HG03565 (cell line): ENCODE measurements around the gene PISD.
A peak's percentile ranks its signal among the peaks of the same experiment; 100 is the strongest.

Source experiments
- ATAC-seq: cut with Tn5 transposase; IDR thresholded peaks from one replicate; pipeline ENCODE4 v1.9.1; 2021; ENCODE audit warnings: mild to moderate bottlenecking, moderate library complexity; ENCODE audit not compliant: unreplicated experiment

The PISD gene

GRCh38 chr22:31652911-31653684 lies 8.9 kb downstream of the PISD start:
- ATAC-seq, result no peak

- no peak for ATAC-seq
Observed at GRCh38 chr22:31652088-31652487, 9.9 kb downstream of the PISD start.

DNA sequence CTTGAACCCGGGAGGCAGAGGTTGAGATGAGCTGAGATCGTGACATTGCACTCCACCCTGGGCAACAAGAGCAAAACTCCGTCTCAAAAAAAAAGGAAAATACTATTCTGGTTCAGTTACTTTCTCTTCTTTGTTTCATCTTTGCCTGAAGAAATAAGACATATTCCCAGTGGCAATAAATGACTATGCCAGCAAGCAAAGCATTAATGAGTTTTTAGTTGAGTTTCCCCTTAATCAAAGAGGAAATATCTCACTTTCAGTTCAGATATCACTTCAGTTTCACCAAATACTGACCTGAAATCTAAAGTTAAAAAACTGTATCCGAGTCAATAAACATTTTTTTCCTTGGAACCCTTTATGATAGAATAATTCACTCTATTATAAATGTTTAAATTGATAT lies 10.4 kb downstream of the PISD start:
- no peak for ATAC-seq

- ATAC-seq, result no peak
Observed at GRCh38 chr22:31650391-31650790, 11.6 kb downstream of the PISD start.

GRCh38 chr22:31647523-31648320 lies 14.3 kb downstream of the PISD start:
- no peak for ATAC-seq

DNA sequence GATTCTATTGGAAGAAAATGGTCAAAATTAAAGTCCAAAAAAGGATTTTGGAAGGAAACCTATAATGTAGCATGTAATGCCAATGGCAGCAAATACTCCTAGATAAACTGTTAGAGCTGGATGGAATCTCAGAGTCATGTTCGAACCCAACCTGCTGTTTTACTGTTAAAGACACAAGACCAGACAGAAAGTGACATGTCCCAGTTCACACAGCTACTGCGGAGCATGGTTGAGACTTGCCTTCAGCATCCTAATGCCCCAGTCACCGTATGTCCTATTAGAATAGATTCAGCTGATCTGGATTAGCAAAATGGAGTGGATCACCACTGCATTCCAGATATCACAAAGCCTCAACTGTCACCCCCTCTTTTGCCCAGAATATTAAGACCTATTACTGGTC lies 14.9 kb downstream of the PISD start:
- no peak for ATAC-seq

DNA sequence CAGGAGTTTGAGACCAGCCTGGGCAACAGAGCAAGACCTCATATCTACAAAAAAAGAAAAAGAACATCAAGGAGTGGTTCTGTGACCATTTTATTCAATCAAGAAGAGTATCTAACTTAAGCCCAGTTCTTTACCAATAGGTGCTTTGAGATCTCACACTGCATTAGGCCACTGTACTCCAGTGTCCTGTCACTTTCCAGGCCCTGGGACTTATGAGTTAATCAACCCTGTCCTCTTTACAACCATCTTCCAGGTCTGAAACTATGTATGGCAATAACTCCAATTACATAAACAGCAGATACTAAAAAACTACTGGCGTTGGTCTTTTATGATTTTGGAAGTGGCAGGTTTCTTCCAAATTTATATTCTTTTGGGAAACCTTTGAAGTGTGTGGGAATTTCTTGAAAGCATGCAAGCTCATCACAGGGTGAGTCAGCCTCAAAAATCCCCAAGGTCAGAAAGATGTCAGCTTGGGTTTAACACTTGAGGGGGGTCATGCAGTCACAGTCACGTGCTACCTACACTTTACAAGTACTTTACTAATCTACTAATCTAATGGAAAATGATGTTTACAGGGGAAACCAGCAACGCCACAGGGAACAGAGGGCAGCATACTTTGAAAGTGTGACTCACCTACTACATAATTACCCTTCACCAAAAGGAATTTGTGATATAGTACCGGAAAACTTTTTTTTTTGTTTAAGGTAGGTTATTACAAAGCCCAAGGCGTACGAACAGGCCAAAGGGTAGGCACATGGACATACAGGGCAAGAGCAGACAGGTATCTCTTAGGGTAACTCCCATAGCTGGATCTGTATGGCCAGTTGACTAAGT lies 15.6 kb downstream of the PISD start:
- peak; percentile 64 for ATAC-seq

GRCh38 chr22:31639436-31640039 lies 22.5 kb downstream of the PISD start:
- ATAC-seq, result no peak

GRCh38 chr22:31637891-31638618 lies 24.0 kb downstream of the PISD start:
- no peak for ATAC-seq

DNA sequence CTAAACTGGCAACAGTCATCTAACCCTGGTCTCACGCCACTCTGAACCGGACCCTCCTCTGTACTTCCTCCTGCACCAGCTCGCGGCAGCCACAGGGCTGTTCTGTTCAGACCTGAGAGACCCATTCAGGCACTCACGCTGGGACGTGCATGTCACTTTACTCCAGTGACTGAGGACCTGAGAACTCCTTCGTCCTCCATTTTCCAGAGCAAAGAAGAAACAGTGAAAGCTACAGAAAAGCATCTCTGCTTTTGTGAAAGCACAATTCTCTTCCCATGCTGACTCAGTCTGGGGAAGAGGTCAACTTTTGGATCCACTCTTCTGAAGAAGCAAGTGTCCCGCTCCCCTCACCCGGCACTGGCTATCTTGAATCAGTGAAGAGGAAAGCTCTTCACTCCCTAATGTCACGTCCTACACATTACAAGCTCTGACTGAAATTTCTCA lies 24.5 kb downstream of the PISD start:
- ATAC-seq, result peak; percentile 36

DNA sequence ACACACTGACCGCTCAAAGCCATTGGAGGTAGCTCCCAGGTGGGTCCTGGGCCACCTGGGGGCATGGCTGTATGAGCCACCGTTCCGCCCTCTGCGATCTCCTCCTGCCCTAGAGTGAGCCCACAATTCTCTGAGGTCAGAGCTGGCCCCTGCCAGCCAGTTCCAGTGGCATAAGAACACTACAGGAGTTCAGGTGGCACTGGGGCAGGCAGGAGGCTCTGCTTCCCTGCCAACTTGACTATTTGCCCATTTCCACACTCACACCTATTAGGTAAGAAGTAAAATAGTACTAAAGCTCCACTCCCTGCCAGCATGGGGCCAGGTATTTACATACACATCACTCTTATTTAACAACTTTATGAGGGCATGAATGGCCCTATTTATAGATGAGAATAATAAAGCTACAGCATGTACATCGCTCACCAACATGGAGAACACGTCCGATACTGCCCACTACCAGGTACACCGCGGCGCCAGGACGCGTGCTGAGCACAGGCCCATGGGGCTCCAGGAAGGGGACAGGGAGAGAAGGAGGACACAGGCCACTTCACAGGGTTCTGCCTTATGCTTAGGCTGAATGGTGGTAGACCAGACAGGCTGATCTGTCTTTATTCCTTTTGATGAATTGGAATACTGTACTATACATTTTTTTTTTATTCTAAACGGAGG lies 26.2 kb downstream of the PISD start:
- ATAC-seq, result no peak

DNA sequence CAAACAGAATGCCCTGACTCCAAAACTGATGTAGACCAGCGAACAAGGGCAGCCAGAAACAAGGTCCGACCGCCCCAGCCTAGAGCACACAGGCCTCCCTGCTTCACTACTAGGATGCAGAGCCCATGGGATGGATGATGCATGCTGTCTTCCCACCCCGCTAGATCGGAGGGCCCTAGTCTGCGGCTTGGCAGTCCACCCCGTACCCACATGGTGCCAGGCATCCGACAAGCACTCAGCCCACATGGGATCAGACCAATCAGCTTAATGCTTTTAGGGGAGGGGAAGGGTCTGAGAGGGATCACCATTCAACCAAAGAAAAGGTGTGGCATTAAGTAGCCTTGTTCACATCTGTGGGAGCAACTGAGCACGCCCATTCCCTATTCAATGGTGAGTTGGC lies 30.6 kb downstream of the PISD start:
- ATAC-seq, result no peak

DNA sequence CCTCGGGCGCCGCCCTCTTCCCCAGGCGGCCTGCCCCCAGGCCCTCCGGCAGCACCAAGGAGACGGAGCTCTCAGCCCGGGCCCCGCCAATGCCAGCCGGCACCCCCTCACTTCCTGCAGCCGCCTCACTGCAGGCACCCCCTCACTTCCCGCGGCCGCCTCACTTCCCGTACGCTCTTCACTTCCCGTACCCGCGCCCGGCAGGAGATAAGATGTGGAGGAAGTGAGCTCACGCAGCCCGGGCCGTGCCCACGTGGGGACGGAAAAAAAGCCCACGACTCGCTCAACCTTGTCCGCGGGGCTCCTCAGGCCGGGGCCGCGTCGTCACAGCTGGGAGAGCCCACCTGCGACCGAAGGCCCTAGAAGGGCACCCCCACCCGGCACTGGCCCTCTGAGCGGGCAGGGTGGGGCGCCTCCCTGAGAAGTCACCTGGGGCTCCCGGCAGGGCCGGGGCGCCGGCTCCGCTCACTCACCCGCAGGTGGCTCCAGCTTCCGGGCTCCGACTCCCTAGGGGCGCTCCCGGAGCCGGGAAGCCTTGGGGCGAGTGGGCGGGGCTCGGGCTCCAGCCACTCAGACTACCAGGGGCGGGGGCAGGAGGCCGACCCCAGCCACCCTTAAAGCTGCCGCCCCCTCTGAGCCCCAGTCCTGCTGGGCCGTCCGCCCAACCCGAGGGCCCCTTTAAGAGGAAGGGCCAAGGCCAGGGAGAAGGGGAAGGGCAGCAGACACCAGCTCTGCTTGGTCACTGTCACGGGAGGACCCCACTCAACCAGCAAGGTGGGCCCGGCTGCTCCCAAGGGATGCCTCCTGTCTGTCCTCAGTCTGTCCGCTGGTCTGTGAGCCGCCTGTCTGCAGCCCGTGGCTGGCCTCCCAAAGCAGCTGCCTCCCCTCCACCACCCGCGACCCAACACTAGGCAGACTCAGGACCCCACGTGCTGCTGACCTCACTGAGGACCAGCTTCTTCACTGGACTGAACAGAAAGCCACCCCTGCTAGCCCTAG lies 31.4 kb downstream of the PISD start:
- no peak for ATAC-seq

GRCh38 chr22:31629741-31630184 lies 32.3 kb downstream of the PISD start:
- no peak for ATAC-seq

DNA sequence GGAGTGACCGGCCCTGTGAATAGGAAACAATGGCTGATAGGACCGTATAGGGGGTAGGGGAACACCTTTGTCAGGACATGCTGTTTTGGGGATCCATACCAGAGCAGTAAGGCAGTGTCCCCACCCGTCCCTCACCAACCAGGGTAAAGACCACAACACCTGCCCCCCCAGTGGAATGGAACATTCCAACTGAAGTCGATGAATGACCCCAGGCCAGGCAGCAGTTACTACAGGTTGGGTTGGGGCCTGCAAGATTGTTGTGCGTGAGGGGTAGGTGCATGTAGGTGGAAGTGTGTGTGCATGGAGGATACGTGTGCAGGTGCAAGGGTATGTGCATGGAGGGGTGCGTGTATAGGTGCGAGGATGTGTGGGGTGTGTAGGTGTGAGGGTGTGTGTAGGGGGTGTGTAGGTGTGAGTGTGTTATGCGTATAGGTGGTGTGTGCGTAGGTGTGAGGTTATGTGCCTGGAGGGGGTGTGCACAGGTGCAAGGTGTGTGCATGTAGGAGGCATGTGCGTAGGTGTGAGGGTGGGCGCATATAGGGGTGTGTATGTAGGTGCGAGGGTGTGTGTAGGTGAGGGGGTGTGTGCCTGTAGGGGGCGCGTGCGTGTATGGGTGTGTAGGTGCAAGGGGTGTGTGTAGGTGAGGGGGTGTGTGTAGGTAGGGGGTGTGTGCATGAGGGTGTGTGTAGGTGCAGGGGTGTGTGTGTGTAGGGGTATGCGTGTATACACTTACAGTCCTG lies 32.9 kb downstream of the PISD start:
- ATAC-seq, result no peak

DNA sequence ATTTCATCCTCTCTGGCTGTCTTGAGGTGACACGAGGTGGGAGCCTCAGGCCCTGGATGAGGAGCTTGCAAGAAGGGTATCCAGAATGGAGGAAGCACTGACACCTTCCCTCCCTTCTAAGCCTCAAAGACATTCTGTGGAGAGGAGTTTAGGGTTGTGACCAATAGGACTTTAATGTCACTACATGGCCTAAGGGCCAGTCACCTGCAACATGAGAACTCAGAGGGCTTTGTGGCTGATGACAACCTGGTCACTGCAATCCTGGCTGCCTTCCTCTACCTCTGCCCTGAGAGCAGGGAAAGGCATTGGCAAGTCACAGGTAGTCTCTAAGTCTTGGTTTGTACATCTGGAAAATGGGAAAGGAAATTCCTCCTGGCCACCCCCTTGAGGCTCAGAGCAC lies 33.7 kb downstream of the PISD start:
- no peak for ATAC-seq

DNA sequence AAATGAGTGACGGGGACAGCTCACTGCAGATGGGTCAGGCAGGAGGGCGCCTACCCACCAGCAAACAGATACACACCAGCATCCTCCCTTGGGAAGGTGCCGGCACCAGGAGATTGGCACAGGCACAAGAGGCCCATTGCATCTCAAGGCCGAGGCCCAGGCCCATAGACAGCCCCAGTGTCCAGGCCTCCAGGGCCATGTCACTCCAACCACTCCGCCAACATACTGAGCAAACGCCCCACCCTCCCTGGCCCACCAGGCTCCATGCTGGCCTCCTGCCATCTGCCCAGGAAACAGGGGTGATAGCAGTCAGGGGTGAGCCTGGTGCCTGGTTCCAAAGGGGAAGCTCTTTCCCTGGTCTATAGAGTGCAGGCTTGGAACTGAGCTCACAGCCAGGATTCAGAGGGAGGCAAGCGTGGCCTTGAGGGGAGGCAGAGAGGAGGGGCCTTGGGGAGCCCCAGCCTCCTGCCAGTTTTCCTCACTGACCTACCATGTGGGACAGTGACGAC lies 34.7 kb downstream of the PISD start:
- ATAC-seq, result no peak
